ENCODE data around the gene AGER.
"Not testable (repeated sequence)": the region's sequence is repeated elsewhere in the genome, so short reads cannot be mapped to it uniquely, and the experiment has no call there.

The AGER gene

GRCh38 chr6:32184084-32184640 lies at the start of gene AGER:
TSS of gene AGER (minus strand) at chr6:32184253. CDS start at chr6:32184222, 31 bp downstream.
- no peak for DNase-seq

DNA sequence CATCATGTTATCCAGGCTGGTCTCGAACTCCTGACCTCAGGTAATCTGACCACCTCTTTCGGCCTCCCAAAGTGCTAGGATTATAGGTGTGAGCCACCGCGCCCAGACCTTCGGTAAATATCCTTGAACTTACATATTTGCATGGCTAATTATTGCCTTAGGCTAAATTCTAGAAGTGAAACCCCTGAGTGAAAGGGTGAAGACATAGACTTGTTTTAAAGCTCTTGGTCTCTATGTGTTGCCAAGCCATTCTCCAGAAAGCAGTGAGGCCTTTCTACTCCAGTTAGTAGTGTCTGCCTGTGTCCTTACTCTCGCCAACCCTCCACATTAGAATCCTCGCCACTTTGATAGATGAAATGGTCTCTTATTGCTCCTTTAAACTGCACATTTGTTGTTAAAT lies 42.4 kb upstream of the AGER start:
- no peak for DNase-seq

- DNase-seq, result no peak
Measured at GRCh38 chr6:32224696-32225095, 40.6 kb upstream of the AGER start.

DNA sequence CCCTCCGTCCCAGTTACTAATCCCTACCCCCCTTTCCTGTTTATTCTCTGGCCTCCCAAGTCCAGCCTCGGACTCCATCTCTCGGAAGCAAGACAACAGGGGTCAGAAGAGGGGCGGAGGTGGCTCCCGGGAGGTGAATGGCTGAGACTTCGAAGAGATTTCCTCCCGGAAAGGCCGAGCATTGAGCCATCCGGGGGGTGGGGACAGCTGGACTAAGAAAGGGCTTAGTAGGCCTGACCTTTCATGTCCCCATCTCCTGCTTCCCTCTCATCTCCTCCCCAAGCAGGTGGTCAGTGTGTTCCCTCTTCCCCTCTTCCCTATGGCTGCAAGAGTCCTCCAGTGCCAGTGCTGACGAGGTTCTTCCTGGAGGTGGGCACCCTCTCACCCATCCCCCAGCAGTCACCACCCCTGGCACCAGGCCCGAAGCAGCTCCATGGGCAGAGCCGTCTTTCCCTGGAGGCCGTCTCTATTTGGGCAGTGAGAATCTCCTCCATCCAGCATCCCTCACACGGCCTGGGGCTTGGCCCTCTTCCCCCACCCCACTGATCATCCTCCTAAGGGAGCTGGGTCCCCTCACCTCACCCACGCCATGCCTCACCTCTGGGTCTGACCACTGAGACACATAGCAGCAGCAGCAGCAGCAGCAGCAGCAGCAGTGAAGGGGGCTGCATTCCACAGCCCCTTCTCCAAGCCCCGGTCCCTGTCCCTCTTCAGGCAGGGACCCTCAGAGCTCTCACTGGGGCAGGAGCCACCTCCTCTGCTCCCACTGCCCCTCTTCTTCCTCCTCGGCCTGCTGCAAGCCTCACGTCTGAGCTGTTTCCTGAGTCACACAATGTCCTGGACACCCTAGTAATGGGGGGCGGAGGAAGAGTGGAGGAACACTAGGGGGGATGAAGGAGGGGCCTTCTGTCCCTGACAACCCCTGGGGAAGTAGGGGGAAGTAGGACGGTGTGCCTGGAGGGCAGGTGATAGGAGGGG lies 39.5 kb upstream of the AGER start, which contains the start of gene NOTCH4:
Gene NOTCH4 (minus strand): TSS at position 810 of the 978 bp plus-strand sequence. CDS start 139 bp downstream, at position 671.
- no peak for DNase-seq

- DNase-seq, result no peak
Measured at GRCh38 chr6:32222333-32223230, 38.5 kb upstream of the AGER start.

DNA sequence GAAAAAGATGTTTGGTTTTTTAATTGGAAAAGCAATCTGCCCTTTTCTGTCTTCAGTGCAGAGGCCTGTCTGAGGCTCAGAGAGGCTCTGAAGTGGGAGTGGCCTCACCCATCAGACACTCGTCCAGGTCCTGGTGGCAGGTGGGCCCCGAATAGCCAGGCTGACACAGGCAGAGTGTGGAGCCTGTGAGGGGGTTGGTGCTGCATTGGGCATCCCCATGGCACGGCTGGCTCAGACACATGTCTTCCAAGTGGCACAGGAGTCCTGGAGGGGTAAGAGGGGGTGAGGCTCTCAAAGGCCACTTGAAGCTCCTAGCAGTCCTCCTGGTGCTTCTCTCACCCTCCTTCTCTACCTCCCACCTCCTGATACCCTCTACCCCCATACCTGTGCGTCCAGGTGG lies 36.0 kb upstream of the AGER start:
- no peak for DNase-seq

GRCh38 chr6:32218167-32218566 lies 34.1 kb upstream of the AGER start:
- DNase-seq, result no peak

DNA sequence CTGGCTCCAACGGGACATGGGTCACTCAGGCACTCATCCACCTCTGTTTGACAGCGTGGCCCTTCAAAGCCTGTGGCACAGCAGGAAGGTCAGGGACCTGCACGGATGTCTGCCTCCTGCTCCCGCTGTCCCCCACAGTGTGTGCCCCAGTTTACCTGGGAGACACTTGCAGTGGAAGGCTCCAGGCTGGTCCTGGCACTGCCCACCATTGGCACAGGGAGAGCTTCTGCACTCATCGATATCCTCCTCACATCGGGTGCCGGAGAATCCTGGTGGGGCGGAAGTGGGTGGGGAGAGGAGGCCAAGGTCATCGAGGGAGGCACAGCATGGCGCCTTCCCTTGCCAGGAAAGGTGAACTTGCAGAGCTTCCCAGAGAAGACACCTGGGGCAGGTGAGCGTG lies 32.9 kb upstream of the AGER start:
- DNase-seq, result no peak

DNA sequence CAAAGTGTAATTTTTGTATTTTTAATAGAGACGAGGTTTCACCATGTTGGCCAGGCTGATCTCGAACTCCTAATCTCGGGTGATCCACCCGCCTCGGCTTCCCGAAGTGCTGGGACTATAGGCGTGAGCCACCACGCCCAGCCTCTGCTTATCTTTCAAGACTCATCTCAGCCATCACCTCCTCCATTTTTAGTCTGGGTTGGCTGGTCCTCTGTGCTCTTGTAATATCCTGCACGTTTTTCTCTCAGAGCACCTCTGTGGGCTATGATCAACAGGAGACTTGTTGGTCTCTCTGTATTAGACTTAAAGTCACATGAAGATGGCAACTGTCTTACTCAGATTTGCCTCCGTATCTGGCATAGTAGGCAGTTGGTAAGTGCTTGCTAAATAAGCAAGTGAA lies 32.2 kb upstream of the AGER start:
- no peak for DNase-seq

GRCh38 chr6:32215617-32216016 lies 31.6 kb upstream of the AGER start:
- no peak for DNase-seq

DNA sequence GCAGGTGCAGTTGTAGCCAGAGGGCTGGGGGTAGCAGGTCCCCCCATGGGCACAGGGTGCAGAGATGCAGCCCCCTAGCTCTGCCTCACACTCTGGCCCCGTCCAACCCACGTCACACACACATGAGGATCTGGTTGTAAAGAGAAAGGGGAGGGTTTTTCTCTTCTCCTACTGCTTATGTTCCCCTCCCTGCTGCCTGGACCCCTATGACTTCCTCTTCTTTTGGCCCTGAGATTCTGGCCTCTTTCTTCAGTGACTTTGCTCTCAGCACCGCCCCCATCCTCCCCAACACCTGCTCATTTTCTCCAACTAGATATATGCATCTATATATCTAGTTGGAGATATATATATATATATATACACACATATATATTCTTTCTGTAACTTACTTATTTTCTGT lies 30.1 kb upstream of the AGER start:
- no peak for DNase-seq

DNA sequence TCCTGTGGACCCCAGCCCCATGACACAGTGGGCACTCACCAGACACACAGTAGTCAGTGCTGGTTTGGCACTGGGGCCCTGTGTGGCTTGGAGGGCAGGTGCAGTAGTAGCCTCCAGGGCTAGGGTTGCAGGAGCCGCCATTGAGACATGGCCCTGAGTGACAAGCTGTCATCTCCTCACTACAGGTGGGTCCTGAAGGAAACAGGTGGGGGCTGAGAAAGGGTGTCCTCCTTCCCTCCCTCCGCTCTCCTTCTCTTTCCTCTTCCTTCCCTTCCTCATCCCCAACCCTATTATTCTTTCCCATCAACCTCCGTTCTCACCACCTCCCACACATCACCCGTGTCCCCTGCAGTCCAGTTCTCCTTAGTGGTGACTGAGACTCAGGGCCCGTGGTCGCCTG lies 29.6 kb upstream of the AGER start:
- DNase-seq, result no peak

DNA sequence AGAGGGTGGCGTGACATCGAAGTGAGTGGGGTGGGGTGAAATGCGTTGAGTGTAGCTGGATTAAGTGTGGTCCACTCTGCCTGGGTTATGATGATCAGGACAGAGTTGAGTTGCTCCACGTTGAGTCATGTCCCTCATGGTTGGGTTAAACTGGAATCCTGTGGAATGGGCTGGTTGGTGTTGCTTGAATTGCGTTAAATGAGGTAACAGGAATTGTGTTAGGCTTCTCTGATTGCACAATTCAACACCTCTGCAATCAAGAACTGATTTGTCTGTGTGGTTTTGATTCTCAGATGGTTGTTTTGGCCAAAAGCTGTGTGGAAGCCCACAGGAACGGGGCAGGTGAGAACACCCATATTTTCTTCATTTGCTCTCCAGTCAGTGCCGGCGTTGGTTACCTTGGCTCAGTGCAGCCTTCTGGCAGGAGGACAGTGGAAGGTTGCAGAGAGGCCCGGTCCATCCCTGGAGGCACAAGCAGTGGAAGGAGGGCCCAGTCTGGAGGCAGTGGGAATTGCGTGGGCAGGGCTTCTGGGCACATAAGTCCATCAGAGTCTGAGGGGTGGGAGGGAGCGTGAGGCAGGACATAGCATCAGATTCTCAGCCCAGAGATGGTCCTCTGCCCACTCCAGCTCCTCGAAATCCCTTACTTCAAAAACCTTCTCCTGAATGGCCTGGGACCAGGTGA lies 28.2 kb upstream of the AGER start:
- no peak for DNase-seq

GRCh38 chr6:32211432-32211831 lies 27.4 kb upstream of the AGER start:
- DNase-seq, result not testable (repeated sequence)

GRCh38 chr6:32210191-32210601 lies 26.1 kb upstream of the AGER start:
- no peak for DNase-seq

DNA sequence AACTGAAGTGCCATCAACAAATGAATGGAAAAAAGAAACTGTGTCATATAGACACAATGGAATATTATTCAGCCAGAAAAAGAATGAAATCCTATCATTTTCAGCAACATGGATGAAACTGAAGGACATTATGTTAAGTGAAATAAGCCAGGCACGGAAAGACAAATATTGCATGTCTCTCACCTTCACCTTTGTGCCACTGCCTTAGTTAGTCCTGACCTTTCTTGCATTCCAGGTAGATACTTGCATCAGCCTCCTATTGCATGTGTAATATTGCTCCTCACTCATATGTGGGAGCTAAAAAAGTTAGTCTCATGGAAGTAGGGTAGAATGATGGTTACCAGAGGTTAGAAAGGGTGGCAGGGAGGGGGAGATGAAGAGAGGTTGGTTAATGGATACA lies 24.9 kb upstream of the AGER start:
- no peak for DNase-seq

GRCh38 chr6:32204268-32204715 lies 20.2 kb upstream of the AGER start:
- no peak for DNase-seq

- DNase-seq, result no peak
Measured at GRCh38 chr6:32203426-32204267, 19.6 kb upstream of the AGER start.

DNA sequence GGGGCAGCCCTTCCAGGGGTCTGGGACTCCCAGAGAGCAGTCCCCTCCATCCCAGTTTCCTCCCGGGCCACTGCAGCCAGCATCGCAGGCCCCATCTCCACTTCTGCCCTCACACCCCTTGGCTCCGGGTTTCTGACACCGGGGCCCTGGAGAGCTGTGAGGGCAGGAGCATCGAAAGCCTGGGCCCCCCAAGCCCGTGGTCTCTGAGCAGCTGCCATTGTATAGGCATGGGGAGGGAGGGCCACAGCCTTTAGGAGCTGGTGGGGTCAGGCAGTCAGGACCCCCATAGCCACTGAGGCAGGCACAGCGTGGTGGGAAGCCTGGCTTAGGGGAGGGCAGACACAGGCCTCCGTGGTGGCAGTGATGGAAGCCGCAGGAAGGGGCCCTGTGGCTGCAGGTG lies 18.1 kb upstream of the AGER start:
- no peak for DNase-seq

DNA sequence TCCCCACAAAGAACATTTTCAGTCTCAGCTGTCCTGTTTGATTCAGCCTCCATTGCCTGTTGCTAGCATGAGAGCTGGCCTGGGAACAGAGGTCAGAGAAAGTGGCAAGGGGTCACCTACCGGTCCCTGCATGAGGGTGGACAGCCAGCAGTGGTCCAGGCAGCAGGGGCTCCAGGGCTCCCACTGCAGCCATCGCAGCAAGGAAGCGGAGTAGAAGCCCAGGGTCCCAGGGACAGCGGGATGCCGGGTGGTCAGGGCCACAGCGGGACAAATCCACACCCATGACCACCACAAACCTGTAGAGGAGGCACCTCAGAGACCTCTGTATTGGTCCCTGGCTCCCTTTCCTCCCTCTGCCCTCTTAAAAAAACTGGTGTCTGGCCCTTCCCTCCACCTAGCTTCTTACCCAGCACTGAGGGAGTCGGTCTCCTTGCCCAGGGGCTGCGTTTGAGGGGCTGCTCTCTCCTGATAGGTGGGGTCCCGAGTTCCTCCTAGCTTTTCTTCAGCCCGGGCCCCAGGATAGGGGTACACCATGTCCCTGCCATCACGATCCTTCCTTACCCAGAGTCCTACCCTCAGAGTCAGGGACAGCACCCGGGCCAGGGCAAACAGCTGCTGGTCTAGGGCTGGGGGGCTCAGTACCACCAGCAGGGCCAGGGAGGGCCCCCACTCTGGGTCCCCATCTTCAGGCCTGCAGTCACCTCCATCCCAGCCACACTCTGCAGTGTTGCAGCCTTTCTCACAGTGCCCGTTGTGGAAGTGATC lies 16.8 kb upstream of the AGER start:
- DNase-seq, result no peak

- DNase-seq, result no peak
Measured at GRCh38 chr6:32198866-32199265, 14.8 kb upstream of the AGER start.

All from activated CD4-positive, alpha-beta T cell treated with anti-CD3 and anti-CD28 coated beads for 1 hour (primary cell).